Measurements from ENCODE around the gene TSPAN15.

TSPAN15 gene

DNA sequence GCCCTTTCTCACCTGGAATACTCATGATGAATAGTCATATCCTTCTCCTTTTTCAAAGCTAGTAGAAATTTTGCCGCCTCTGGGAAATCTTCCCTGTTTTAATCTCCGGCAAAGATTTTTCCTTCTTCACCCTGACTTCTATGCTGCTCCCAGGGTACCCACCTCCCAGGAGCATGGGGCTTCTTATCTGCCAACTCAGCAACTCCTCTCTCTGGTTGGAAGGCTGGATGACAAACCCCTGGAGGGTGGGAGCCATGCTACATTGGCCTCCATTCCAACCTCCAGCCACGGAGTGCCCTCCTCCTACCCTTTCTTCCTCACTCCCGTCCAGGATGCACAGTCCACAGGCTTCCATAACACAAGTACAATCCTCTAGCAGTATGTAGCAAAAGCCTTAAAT is 102.1 kb downstream of the TSPAN15 start:
- DNase-seq (ENCODE audit: low read depth in 2 of 2): no peak

DNA sequence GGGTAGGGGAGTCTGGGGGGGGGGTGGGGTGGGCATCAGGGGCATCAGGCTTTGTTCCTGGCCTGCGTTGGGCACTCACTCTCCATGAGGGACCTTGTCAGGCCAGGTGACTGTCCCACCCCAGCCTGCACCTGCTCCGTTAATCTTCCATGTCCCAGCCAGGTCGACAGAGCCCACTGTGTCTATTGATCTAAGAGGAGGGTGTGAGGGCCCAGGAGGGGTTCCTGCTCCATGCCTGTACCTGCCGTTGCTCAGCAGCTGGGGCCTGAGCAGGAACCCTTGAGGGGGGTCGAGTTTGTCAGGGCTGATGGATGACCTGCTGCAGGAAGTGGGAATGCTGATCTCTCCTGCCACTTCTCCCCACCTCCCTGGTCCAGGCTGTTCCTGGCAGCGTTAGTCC is 103.3 kb downstream of the TSPAN15 start:
- DNase-seq (ENCODE audit: low read depth in 2 of 2): no peak
